ENCODE results near the gene GNPNAT1. TPM values are rescaled to one million over a fixed set of nuclear protein-coding genes. Genes with fewer than 3 reads are reported as not detected.
"Not testable (repeated sequence)": the region's sequence is repeated elsewhere in the genome, so short reads cannot be mapped to it uniquely, and the experiment has no call there.

Gene GNPNAT1
- total RNA-seq, 2 experiments from 2014 or later, result 42.2 to 42.4 TPM

DNA sequence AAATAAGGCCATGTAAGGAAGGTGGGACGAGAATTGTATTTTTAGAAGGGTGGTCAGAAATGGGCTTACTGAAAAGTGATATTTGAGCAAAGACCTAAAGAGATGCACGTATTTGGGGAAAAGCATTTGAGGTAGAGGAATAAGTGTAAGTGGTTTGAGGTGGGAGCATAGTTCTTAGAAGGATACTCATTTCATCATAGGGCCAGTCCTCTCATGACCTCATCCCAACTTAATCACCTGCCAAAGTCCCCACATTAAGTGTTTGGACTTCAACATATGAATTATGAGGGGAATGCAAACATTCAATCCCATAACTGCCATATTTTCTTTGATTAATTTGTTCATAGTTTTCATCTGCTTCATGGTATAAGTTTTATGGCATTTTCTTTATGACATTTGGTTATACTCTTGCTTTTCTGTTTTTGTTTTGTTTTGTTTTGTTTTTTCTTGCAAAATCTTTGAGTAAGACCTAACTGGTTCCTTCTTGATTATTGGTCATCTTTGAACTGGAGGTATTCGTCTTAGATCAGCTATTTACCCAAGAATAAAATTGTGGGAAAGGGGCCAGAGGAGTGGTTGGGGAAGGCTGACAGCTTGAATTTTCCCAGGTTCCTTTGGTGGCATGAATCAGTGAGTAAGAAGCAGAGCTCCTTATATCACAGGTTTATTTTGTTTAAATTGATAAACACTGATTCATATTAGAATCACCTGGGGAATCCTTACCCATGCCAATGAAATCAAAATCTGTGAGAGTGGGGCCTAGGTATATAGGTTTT lies 24.2 kb downstream of the GNPNAT1 start:
- H3K27me3 Mint-ChIP-seq, result no peaks in the 10 kb centered on the region
- no peaks in the 10 kb centered on the region for H3K9me3 Mint-ChIP-seq
- DNase-seq, result no peak
- H3K4me3 Mint-ChIP-seq, result no peak overlapping the region
- peaks cover 23% of the 10 kb centered on the region for H3K36me3 Mint-ChIP-seq
- H3K27ac Mint-ChIP-seq, result no peak overlapping the region
- peaks cover 10% of the 10 kb centered on the region for H3K4me1 Mint-ChIP-seq

DNA sequence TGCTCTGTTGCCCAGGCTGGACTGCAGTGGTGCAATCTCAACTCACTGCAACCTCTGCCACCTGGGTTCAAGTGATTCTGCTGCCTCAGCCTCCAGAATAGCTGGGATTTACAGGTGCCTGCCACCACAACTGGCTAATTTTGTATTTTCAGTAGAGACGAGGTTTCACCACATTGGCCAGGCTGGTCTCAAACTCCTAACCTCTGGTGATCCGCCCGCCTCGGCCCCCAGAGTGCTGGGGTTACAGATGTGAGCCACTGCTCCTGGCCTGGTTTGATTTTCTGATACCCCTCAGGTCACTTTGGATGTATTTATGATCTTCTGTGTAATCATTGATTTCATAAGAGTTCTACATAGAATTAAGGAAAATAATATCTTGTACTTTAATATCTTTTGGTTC lies 28.5 kb downstream of the GNPNAT1 start:
- DNase-seq, H3K27ac Mint-ChIP-seq, H3K4me3 Mint-ChIP-seq, H3K4me1 Mint-ChIP-seq, H3K27me3 Mint-ChIP-seq, H3K9me3 Mint-ChIP-seq: not testable (repeated sequence)
- peaks cover 20% of the 10 kb centered on the region for H3K36me3 Mint-ChIP-seq

DNA sequence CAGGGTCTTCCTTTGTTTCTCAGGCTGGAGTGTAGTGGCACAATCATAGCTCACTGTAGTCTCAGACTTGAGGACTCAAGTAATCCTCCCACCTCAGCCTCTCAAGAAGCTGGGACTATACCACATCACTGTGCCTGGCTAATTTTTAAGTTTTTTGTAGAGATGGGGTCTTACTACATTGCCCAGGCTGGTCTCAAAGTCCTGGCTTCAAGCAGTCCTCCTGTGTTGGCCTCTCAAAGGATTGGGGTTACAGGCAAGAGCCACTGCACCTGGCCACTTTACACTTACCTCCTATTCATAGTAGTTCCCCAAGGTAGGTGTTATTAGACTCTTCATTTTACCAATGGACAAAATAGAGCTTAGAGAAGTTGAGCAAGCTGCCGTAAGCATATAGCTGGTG lies 32.3 kb downstream of the GNPNAT1 start:
- no peak for DNase-seq
- H3K4me1 Mint-ChIP-seq, result peaks cover 6% of the 10 kb centered on the region
- H3K9me3 Mint-ChIP-seq, result no peaks in the 10 kb centered on the region
- peaks cover 13% of the 10 kb centered on the region for H3K36me3 Mint-ChIP-seq
- H3K4me3 Mint-ChIP-seq, result no peak overlapping the region
- H3K27me3 Mint-ChIP-seq, result no peaks in the 10 kb centered on the region
- no peak overlapping the region for H3K27ac Mint-ChIP-seq

DNA sequence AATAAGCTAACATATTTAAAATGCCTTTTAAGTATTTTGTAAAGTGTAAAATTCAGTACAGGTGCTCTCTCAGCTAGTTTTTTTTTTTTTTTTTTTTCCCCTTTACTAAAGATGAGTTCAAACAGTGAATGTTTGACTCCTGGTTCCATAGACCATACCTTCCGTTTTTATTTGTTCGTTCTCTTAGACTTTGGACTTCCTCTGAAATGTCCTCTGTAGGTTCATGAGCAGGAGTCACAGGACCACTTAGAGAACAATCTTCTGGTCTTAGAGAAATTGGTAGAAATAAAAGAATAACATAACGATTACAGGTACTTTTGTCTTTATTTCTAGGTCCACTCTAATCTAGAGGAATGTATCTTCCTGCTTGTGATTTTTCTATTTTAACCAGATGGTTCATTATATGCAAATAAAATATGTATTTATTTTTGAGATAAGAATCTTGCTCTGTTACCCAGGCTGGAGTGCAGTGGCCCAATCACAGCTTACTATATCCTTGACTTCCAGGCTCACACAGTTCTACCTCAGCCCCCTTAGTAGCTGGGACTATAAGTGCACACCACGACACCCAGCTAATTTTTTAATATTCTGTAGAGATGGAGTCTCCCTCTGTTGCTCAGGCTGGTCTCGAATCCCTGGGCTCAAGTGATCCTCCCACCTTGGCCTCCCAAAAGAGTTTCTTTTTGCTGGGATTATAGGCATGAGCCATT lies 35.6 kb downstream of the GNPNAT1 start:
- Mint-ChIP-seq H3K4me3 (no peak overlapping the region), H3K36me3 (peaks cover 2% of the 10 kb centered on the region), H3K27ac (no peak overlapping the region), H3K4me1 (peaks cover 3% of the 10 kb centered on the region), H3K9me3 (no peaks in the 10 kb centered on the region), H3K27me3 (no peaks in the 10 kb centered on the region)
- DNase-seq, result no peak

- Mint-ChIP-seq H3K36me3 (peaks cover 23% of the 10 kb centered on the region), H3K4me3 (no peak overlapping the region), H3K27ac (no peak overlapping the region), H3K27me3 (no peaks in the 10 kb centered on the region), H3K9me3 (no peaks in the 10 kb centered on the region), H3K4me1 (peaks cover 21% of the 10 kb centered on the region)
- no peak for DNase-seq
Measured at GRCh38 chr14:52748647-52749292, 42.6 kb downstream of the GNPNAT1 start.

- DNase-seq, result no peak
- H3K27ac Mint-ChIP-seq, result peak overlapping the region; percentile 96
- H3K36me3 Mint-ChIP-seq, result peaks cover 36% of the 10 kb centered on the region
- no peaks in the 10 kb centered on the region for H3K9me3 Mint-ChIP-seq
- peaks cover 54% of the 10 kb centered on the region for H3K4me1 Mint-ChIP-seq
- H3K27me3 Mint-ChIP-seq, result no peaks in the 10 kb centered on the region
- peak overlapping the region; percentile 69 for H3K4me3 Mint-ChIP-seq
Measured at GRCh38 chr14:52741865-52742264, 49.5 kb downstream of the GNPNAT1 start.

- Mint-ChIP-seq H3K9me3 (no peaks in the 10 kb centered on the region), H3K36me3 (peaks cover 32% of the 10 kb centered on the region), H3K27me3 (no peaks in the 10 kb centered on the region), H3K27ac (peak overlapping the region; percentile 36), H3K4me1 (peaks cover 62% of the 10 kb centered on the region), H3K4me3 (no peak overlapping the region)
- DNase-seq, result no peak
Measured at GRCh38 chr14:52740751-52741150, 50.7 kb downstream of the GNPNAT1 start.

GRCh38 chr14:52738409-52738808 lies 53.0 kb downstream of the GNPNAT1 start:
- H3K36me3 Mint-ChIP-seq, result peaks cover 37% of the 10 kb centered on the region
- no peaks in the 10 kb centered on the region for H3K27me3 Mint-ChIP-seq
- DNase-seq, result no peak
- H3K9me3 Mint-ChIP-seq, result no peaks in the 10 kb centered on the region
- no peak overlapping the region for H3K27ac Mint-ChIP-seq
- peaks cover 65% of the 10 kb centered on the region for H3K4me1 Mint-ChIP-seq
- H3K4me3 Mint-ChIP-seq, result no peak overlapping the region

- Mint-ChIP-seq H3K4me3 (peak overlapping the region; percentile 6), H3K9me3 (no peaks in the 10 kb centered on the region), H3K36me3 (peaks cover 45% of the 10 kb centered on the region), H3K4me1 (peaks cover 64% of the 10 kb centered on the region), H3K27ac (peak overlapping the region; percentile 69), H3K27me3 (no peaks in the 10 kb centered on the region)
- no peak for DNase-seq
Measured at GRCh38 chr14:52735921-52736489, 55.4 kb downstream of the GNPNAT1 start.

DNA sequence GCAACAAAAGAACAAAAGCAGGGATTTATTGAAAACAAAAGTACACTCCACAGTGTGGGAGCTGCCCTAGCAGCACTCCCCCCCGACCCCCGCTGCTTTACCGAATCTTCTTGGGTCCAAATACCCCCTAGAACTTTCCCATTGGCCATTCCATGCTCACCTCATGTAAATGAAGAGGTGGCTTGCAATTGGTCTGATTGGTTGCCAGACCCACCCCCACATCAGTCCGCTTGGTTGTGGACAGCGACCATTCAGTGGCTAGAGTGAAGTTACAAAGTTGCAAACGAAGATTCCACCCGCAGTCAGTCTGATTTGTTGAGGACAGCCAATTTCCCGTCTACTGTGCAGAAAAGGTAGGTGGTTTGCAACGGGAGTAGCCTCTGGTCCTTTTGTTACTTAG lies 57.6 kb downstream of the GNPNAT1 start:
- peaks cover 39% of the 10 kb centered on the region for H3K36me3 Mint-ChIP-seq

DNA sequence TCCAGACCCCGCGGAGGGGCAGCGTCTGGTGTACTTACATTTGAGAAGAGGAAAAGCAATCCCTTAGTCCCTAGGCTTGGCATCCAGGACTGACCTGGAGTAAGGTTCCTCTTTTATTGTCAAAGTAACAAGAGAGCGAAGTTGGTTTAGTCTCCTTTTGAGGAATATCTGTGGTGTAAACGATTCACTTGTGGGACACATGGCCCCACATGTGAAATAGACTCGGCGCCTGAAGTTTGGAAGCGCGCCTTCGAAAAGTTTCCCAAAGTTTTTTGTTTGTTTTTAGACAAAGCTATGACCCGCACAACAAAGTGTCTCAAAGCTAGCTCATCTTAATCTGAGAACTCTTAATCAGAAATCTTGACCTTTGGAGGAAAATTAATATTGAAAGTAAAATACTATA lies 60.7 kb downstream of the GNPNAT1 start:
- Mint-ChIP-seq H3K4me3 (peak overlapping the region; percentile 93), H3K9me3 (no peaks in the 10 kb centered on the region), H3K27me3 (no peaks in the 10 kb centered on the region), H3K27ac (peak overlapping the region; percentile 90), H3K4me1 (peaks cover 35% of the 10 kb centered on the region), H3K36me3 (peaks cover 30% of the 10 kb centered on the region)
- DNase-seq, result no peak

More for the DNA sequence above, 57.6 kb downstream of the GNPNAT1 start:
- Mint-ChIP-seq H3K27me3 (no peaks in the 10 kb centered on the region), H3K9me3 (no peaks in the 10 kb centered on the region), H3K4me3 (no peak overlapping the region), H3K27ac (no peak overlapping the region), H3K4me1 (peaks cover 60% of the 10 kb centered on the region)
- DNase-seq, result no peak

GRCh38 chr14:52729925-52730708 lies 61.3 kb downstream of the GNPNAT1 start, which contains the start of gene STYX:
STYX (plus strand) TSS chr14:52730166; CDS start chr14:52730475, 309 bp downstream.
- peak; percentile 99 for DNase-seq
- Mint-ChIP-seq H3K36me3 (peaks cover 29% of the 10 kb centered on the region), H3K4me3 (peak within 1 kb of the TSS; percentile 93), H3K27me3 (no peaks in the 10 kb centered on the region), H3K27ac (peak within 1 kb of the TSS; percentile 90), H3K4me1 (peaks cover 31% of the 10 kb centered on the region), H3K9me3 (no peaks in the 10 kb centered on the region)

DNA sequence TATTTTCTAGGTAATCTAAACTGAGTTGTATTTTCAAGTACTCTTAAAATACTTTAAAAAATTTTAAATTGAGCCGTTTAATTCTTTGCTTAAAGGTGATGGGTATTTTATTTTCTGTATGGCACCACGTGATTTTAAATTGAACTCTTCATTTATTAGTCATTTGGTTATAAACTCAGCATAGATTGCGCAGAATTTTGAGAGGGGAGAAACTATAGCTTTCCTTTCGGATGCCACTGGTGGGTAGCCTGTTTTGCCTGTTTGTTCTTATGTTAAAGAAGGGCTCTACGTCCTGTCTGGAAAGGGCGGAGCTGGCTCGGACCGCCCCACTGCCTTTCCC lies 61.9 kb downstream of the GNPNAT1 start:
- DNase-seq, result no peak
- peak overlapping the region; percentile 78 for H3K27ac Mint-ChIP-seq
- peaks cover 27% of the 10 kb centered on the region for H3K36me3 Mint-ChIP-seq
- peak overlapping the region; percentile 93 for H3K4me3 Mint-ChIP-seq
- no peaks in the 10 kb centered on the region for H3K27me3 Mint-ChIP-seq
- H3K4me1 Mint-ChIP-seq, result peaks cover 29% of the 10 kb centered on the region
- H3K9me3 Mint-ChIP-seq, result no peaks in the 10 kb centered on the region

DNA sequence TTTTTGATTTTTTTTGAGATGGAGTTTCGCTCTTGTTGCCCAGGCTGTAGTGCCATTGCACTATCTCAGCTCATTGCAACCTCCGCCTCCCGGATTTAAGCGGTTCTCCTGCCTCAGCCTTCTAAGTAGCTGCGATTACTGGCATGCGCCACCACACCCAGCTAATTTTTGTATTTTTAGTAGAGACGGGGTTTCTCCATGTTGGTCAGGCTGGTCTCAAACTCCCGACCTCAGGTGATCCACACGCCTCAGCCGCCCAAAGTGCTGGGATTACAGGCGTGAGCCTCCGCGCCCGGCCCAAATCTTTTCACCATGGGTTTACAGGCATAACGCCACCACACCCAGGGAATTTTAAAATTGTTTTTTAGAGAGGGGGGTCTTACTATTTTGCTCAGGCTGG lies 62.4 kb downstream of the GNPNAT1 start:
- peak overlapping the region; percentile 58 for H3K27ac Mint-ChIP-seq
- H3K4me3 Mint-ChIP-seq, result peak overlapping the region; percentile 45
- not testable (repeated sequence) for H3K9me3 Mint-ChIP-seq, DNase-seq, H3K27me3 Mint-ChIP-seq
- peaks cover 23% of the 10 kb centered on the region for H3K36me3 Mint-ChIP-seq
- H3K4me1 Mint-ChIP-seq, result peaks cover 23% of the 10 kb centered on the region
